Stimulated activated CD8-positive, alpha-beta memory T cell treated with anti-CD3 and anti-CD28 coated beads, Interleukin-12 subunit alpha, Interleukin-12 subunit beta, amount 100 ng/mL, for 24 hours (primary cell): ENCODE data around the gene VIPR2.
"Not testable (repeated sequence)": the region's sequence is repeated elsewhere in the genome, so short reads cannot be mapped to it uniquely, and the experiment has no call there.

Experiments
- DNase-seq: peaks from one replicate; pipeline ENCODE4 v3.0.0-alpha.2; 2020; ENCODE audit errors: extremely low read depth

Gene VIPR2

DNA sequence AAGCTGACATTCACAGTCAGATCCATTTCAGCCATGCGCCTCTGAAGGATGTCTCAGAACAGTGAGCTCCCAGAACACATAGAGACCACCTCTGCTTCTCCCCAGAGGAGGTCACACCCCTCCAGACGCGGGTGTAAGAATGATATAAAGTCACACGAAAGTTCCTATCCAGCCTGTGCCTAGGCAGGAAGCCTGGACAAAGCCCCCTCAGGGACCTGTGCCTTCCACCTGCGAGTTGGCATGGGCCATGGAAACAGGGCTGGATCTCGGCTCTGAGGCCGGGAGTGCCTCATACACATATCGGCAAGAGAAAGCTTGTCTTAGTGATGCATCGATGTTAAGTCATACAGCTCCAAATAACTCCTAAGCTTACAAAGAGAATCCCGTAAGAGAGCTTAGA is 5.0 kb downstream of the VIPR2 start:
- DNase-seq: no peak

DNA sequence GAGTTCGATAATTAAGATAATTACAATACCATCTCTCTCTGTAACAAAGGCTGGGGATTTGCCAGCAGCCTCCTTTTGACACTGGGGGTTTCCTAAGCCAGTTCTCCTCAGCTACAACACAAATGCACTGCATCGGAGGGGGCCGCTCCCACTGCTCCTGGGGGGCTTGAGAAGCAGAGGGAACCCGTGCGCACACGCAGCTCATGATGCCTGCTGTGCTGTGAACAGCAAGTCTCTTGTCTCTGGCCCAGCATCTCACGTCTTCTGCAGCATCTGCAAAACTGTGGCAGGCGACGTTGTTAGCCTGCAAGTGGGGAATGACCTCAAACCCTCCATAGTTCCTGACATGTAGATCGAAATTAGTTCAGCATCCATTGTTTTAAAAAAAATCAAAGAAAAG is 5.5 kb downstream of the VIPR2 start:
- no peak for DNase-seq

DNA sequence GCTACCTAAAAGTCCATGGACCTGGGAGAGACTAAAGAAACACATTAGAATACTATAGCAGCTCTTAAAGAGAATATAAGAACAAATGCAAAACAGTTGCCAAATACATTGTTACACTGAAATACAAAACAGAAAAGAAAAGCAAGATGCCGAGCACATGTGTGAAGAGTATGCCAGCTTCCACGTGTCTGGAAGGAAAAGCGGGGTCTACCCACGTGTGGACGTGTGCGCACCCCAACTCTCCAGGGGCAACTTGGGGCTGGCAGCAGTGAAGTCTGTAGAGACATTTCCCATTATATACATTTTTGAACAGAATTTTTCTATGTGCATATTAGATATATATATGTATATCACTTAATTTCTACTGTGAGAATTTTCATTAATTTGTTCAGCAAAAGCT is 6.2 kb downstream of the VIPR2 start:
- DNase-seq: no peak

DNA sequence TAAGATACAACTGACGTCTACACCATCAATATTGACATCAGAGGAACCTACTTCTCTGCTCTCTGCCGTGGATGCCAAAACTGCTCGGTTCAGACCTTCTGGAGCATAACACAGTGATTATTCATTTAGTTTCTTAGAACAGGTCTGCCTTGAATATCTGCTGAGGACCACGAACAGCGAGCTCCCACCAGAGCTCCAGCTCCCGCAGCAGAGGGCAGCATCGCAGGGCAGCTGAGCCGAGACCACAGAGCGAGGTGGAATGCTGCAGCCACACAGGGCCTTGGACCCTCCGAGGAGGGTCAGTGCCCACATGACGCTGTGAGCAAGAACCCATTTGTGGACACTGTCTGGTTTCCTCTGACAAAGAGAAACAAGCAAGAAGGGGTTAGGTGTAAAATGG is 6.8 kb downstream of the VIPR2 start:
- DNase-seq: no peak

DNA sequence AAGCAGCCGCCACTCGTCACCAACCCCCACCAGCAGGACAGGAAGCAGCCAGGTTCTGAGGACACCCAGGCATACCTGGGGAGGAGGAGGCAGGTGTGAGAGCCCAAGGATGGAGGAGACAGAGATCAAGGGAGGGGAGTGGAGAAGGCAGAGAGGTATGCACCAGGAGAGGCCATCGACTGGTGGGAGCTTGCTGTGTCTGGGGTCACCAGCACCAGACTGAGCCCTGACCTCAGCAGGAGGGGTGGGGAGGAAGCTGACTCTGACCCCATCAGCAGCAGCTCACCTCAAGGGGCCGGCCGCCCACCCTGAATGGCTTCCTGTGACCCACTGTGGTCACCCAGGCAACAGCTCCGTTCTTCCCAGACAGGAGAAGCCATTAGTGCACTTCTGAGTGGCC is 7.8 kb downstream of the VIPR2 start:
- no peak for DNase-seq

DNA sequence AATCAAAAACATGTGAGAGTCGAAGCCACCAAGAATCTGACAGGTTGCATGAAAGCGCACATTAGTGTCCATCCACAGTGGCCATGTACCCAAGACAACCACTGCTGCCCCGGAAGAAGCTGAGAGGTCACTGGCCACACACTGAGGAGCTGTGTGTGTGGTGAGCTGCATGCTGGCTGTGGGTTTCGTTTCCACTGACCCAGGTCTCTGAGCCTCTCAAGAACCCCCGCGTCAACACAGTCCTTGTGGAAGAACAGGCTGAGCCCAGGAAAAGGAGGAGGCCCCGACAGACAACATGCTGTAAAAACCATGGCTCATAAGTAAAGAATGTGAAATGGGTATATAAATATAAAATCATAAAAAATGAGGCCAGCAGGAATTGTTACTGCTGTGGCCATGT is 8.2 kb downstream of the VIPR2 start:
- no peak for DNase-seq

DNA sequence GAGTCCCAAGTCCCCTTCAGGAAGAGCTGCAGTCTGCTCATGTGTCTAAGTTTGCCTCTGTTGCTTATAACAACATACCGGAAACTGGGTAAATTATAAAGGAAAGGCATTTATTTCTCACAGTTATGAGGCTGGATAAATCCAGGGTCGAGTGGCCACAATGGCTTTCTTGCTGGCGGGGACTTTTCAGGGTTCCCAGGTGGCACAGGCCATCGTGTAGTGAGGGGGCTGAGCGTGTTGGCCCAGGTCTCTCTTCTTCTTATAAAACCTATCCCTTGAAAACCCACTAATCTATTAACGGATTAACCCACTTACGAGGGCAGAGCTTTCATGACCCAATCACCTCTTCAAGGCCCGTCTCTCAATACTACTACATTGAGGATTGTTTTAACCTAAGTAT is 8.7 kb downstream of the VIPR2 start:
- no peak for DNase-seq

DNA sequence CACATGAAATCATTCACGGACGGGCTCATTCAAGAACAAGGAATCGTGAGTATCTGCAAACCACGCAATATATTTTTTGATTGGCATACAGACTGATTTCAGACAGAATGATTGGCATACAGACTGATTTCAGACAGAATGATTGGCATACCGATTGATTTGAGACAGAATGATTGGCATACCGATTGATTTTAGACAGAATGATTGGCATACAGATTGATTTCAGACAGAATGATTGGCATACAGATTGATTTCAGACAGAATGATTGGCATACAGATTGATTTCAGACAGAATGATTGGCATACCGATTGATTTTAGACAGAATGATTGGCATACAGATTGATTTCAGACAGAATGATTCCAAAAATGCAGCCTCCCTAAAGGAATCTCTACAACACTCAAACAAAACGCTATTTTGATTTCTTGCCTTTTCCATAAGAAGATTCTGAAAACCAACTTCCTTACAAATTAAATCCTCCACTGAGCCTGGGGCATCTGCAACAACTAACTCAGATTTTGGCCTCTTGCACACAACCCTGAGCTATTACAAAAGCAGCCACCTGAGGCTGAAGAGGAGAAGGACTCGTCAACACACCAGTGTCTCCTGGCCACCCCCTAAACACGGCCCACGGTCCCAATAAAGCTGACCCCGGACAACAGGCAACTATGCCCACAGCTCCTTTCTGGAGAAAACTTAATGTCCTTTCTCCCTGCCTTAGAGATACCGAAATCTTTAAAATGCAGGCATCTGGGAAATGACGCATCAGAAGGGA is 11.8 kb downstream of the VIPR2 start:
- DNase-seq: not testable (repeated sequence)

DNA sequence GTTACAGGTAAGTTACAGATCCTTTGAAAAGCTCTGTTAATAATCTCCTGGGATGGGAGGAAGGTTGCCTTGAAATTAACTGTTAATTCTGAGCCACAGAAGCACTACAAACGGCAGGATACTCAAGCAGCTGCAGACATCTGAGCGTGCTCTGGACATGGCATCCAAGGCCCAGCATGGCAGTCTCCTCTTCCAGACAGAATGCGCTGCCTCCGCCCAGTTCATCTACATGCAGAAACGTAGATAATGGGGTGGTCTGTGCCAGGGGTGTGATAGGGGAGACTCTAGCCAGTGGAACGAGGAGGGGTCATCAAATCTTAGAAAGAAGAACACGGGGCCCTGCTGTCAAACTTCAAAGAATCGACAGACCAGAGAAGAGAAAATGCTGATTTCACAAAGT is 13.8 kb downstream of the VIPR2 start:
- DNase-seq: no peak

DNA sequence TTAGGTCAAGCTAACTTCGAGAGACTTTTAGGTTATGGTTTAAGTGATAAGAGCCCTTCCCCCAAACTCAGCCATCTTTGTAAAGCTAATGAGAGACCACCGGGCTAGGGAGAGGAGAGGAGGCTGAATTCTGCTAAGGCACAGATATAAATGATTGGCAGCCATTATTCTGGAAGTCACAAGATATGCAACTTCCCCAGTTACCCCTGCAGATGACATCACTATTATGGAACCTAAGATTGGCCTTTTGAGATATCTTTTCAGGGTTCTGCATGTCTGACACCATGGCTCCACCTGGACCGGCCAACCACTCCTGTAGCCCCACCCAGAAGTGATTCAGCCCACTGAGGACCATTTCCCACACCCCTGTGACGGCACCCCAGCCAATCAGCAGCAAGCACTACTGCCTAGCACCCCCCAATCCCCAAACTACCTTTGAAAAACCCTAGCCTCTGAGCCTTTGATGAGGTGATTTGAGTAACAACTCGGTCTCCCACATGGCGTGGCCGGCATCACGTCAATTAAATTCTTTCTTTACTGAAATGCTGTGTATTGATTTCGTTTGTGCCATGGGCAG is 14.4 kb downstream of the VIPR2 start:
- no peak for DNase-seq

DNA sequence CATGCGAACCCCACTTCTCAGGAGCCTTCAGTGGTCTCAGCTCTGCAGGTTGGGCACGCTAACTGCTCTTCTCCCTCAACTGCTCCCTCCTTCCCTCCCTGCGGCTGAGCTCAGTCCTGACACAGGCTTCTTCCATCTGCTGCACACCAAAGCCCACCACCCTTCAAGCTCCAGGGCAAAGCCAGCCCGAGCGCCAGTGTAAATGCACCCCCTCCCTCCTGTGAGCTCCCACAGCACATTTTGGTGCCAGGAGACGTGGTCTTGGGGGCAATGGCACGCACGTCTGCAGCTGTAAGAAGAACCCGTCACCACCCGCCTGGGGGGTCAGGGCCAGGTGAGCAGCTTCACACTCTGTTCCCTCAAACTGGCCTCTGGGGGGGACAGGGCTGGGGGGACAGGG is 15.9 kb downstream of the VIPR2 start:
- DNase-seq: no peak

DNA sequence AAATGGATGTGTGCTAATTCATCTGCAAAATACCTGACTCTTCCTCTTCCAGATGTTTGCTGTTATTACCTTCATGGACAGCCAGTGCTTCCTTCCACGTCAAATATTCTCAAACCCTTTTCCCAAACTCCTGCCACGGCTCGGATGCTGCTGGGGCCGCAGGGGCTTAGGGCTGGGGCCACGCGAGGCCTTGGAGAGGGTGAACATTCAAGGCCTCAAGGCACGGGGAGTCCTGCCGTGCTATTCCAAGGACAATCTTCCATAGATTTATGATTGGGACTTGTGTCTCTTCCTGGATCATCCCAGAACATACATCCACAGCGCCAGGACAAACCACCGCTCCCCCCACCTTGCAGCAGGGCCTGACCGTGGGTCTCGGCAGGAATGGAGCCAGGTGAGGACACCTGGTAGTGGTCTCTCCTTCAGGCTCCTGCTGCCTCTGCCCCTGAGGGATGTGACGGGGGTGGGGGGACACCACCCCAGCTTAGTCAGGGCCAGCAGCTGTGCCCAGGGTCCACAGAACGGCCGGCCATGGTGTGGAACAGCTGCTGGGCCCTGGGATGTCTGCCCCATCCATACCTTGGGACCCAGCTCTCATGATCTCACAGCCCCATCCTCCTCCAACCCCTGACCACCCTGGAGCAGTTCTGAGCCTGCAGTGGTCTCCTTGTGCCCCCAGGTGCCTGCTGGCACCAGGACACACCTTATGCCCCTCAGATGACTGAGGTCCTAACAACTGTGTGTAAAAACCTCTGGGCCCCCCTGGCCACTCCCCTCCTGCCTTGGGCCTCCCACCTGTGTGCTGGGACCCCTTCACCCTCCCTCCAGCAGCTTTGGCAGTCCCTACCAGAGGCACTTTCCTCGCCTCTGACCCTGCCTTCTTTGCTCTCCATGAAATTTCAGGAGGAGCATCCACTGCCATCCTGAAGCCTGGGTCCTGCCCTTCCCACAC is 16.7 kb downstream of the VIPR2 start:
- no peak for DNase-seq

DNA sequence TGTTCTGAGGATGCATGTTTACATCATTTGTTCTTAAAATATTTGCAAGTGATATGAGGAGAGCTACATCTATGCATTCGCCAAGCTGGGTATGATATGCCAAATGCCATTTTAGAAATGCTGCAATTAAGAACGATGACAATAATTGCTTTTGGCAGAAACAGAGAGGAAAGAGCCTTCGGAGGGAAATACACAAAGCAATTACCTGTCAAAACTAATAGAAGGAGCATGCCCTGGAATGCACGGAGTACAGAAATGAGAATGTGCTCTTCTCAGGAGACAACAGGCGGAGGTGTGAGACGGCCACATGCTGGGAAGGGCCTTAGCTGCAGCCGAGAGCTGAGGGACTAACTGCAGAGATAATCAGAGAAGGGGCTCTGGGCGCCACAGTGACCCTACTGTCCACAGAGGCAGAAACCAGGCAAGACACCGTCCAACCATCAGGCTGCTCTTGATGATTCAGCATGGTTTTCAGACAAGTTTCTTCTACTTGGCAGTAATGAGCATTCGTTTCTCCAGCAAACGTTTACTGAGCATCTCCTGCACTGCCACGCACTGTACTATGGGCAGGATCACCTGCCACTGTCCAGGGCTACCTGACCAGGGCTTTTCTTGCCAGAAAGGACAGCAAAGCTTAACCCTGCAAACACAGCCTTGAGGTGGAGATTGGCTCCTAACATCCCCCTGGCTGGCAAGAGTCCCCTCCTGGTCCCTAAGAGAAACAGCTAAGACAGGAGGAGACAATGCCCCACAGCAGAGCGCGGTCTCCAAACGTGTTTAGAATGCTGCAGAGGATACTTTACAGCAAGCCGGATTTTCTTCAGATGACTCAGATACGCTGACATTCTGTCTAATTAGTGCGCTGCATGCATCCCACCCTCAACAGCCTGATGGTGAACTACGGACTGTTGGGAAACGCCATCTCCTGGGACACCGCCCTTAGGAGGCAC is 18.1 kb downstream of the VIPR2 start:
- no peak for DNase-seq

DNA sequence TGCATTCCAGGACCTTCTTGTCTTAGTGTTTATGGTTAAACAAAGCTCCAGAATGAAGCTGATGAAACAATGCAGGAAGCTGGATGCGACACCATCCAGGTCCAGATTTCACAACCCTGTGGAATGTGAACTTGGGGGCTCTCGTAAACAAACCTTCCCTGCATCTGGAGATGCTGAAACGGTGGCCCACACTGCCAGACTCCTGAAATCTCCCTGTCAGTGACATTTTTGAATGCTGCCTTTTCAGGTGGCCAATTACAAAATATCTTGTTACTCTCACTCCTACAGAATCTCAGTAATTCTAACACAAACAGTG is 18.8 kb downstream of the VIPR2 start:
- no peak for DNase-seq

DNA sequence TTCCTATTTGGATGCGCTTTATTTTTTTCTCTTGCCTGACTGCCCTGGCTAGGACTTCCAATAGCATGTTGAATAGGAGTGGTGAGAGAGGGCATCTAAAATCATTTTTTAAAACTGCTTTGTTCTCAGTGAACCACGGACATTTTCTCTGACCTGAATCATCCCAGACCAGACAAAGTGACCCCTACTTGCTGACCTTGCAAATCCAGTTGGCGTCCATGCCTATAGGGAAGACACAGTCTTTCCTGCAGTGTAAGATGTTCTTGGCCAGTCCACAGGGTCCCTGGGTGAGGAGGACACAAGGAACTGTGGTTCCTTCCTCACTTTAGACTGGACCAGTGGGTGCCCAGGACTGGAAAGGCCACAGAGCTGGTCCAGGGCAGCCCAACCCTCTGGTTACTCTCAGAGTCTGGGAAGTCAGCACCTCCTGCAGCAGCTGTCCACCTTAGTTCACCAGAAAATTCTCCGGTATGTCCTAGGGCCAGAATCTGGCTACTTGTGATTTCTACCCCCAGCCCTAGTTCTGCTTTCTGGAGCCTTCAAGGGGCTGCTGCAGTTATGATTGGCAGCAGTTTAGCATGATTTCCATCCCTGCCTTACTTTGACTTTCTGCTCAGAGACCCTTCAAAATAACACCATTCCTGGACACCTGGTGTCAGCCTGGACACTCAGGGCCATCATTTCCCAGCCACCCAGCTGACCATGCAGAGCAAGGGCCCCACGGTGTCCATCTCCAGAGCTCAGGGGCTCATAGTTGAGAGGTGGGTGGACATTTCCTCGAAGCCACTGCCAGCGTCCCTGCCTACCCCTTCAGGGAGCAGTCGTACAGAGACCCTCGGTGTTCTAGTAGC is 19.3 kb downstream of the VIPR2 start:
- no peak for DNase-seq

DNA sequence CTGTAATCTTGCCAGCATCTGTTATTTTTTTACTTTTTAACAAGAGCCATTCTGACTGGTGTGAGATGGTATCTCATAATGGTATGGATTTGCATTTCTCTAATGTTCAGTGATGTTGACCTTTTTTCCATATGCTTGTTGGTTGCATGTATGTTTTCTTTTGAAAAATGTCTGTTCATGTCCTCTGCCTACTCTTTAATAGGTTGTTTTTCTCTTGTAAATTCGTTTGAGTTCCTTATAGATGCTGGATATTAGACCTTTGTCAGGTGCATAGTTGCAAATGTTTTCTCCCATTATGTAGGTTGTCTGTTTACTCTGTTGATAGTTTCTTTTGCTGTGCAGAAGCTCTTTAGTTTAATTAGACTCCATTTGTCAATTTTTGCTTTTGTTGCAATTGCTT is 20.9 kb downstream of the VIPR2 start:
- DNase-seq: not testable (repeated sequence)

DNA sequence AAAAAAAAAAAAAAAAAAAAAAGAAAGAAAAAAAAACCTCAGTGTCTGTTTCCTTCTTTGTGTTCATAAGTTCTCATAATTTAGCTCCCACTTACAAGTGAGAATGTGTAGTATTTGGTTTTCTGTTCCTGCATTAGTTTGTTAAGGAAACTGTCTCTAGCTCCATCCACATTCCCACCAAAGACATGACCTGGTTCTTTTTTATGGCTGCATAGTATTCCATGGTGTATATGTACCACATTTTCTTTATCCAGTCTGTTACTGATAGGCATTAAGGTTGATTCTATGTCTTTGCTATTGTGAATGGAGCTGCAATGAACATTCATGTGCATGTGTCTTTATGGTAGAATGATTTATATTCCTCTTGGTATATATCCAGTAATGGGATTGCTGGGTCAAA is 21.4 kb downstream of the VIPR2 start:
- not testable (repeated sequence) for DNase-seq

DNA sequence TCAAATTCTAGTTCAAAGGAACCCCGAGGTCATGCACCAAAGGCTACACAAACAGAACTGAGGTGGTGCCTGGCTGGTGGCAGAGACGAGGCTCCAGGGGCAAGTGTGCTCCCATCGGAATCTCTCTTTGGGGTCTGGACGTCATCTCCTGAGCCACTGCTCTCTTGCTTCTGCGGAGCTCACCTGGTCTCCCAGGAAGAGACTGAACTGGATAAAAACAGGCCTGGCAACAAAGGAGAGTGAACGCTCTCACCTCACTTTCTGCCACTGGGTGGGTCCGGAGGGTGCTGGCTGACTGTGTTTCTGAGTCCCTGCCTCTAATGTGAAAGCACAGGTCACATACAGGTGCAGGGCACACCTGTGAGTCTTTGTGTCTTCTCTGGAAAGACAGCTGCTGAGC is 22.4 kb downstream of the VIPR2 start:
- DNase-seq: no peak

DNA sequence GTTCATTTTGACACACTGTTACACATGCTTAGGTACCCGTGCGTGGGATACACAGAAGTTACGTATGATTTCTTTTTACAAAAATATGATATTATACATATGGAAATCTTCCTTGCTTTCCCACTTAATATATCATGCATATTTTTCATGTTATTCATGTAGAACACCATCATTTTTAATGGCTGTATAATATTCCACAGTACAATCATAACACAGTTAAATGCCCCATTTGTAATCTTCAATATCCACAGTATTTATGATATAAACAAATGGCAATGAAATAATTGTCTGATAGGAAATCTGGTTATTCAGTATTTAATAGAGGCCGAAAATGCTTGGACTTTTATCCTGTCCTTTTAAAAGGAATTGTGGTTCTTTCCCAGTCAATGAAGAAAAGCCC is 23.2 kb downstream of the VIPR2 start:
- DNase-seq: no peak

DNA sequence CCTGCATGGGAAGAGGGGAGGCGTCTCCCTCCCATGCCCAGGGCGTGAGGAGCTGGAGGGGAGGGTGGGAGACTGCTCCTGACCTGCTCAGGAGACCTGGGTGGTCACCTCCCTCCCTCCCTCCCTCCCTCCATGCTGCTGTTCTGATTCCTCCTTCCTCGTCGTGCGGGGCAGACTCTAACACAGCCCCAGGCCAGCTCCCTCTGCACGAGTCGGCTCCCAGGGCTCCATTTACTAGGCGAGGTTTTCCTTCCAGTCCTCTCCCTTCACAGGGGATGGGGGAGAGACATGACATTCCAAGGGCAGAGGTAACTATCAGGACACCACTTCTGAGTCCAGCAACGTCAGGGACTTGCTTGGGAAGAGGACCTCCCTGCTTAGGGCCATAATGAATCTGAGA is 23.6 kb downstream of the VIPR2 start:
- DNase-seq: no peak

DNA sequence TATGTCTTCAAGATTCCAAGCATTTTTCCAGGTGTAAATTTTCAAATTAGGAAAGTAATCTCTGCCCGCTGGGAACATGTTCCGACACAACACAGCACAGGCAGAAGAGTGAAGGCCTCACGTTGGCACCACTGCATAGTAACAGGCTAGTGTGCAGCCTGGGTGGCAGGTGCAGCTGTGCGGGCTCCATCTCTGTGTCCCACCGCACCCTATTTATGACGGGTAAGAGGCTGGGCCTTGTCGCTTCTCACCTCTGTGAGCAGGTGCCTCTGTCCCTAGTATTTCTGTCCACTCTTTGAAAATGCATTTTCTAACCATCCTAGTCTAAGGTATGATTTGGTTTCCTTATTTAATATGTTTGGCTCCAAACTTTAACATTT is 24.1 kb downstream of the VIPR2 start:
- DNase-seq: no peak
